CD4-positive, alpha-beta T cell treated with Interleukin-4 for 4 hours (primary cell): ENCODE data around the gene MICOS13.
"Not testable (repeated sequence)": the region's sequence is repeated elsewhere in the genome, so short reads cannot be mapped to it uniquely, and the experiment has no call there.

Source experiments
- DNase-seq: peaks from one replicate; pipeline ENCODE4 v3.0.0-alpha.2; 2020

MICOS13 gene, protein sequence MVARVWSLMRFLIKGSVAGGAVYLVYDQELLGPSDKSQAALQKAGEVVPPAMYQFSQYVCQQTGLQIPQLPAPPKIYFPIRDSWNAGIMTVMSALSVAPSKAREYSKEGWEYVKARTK

DNA sequence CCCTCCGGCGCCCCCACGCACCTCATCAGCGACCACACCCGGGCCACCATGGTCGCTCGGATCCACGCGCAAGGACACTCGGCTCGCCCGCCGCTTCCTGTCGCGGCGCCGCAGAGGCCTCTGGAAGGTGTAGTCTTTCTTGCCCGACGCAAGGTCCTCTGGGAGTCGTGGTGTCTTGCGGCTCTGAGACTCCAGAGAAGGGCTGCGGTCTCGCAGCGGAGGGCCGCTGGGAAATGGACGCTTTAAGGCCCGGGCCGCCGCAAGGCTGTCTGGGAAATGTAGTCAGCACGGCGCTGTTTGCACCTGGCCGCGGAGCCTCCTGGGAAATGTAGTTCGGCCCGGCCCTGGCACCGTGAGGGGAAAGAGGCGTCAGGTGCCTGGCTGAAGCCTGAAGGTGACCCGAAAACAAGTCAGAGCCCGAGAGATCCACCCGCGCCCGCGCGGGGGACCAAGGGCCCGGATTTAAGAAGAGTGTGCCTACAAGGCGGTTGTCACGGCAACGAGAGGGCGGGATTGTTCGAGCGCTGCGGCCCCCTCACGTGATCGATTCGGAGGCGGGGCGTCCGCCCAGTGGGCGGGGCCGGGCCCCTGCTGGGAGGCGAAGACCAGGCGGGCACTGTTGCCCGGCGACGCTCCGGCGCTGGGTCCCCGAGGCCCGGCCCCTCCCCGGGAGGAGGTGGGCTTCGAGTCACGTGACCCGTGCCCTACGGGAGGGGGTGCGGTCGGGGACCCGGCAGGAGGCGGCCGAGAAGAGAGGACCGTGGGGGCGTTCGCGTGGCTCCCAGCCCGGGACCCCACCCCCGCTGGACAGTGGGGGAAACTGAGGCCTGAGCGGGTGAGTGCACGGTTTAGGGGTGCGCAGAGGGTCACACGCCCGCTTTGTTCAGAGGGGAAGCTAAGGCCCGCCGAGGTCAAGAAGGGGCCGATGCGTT lies at the start of gene MICOS13, which contains the start of gene HSD11B1L:
Gene MICOS13 (minus strand): TSS at position 80 of the 932 bp plus-strand sequence. CDS start 30 bp downstream, at position 50.
Gene HSD11B1L (plus strand): TSS at position 591 of the 932 bp plus-strand sequence. CDS start 3,806 bp downstream, outside the sequence.
- peak; percentile 99 for DNase-seq

DNA sequence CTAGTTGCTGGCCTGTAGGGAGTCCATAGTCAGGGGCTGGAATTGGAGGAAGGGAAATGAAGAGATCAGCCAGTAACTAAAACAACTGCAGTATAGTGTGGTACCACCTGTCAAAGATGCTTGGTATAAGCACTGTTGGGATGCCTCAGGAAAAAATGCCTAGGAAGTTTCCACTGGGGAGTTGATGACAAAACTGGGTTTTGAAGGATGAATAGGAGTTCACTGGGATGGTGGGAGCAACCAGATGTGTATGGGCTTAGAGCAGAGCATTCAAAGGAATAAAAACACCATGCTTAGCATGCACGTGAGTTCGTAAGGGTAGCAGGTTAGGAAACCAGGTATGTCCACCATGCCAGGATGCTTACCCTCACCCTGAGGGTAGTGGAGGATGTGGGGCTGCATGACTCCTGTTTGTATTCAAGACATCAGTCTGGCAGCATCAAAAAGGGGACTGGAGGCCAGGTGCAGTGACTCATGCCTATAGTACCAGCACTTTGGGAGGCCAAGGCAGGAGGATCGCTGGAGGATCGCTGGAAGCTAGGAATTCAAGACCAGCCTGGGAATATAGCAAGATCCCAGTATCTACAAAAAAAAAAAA lies 47.2 kb upstream of the MICOS13 start:
- no peak for DNase-seq

DNA sequence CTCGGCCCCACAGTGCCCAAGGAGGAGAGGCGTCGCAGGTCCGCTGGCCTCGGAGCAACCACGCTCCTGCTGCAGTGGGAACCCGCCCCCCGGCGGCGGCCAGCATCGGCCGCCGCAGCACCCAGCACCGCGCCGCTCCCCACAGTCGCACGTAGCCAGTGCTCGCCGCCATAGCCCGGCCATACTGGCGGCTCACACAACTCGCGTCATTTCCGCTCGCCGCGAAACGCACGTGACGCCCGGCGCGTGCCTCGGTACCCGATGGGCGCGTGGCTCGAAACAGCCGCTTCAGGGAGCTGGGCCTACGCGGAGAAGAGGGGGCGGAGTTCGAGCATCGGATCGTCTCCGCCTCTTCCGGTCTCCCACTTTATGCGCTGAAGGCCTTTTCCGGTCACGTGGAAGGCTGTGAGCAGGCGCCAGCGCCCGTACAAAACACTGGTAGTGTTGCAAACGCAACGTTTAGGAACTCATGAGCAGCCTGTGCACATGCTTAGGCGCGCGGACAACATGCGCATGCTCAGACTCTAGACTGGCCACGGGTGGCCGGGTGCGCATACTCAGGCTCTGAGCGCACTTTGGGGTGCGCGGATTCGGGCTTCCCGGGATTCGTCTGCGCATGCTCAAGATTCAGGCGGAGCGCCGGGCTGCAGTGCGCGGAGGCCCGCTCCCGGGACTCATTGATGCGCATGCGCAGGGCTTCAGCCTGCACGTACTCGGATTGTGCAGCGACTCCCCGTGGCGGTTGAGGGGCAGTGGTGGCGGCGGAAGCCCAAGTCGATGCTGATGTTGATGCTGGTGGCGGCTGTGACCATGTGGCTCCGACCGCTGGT lies 39.9 kb upstream of the MICOS13 start, which contains the start of the genes CATSPERD and LONP1:
Gene CATSPERD (plus strand): TSS at position 677 of the 830 bp plus-strand sequence. CDS start 101 bp downstream, at position 778.
Gene LONP1 (minus strand): TSS at position 186 of the 830 bp plus-strand sequence. CDS start 14 bp downstream, at position 172.
- peak; percentile 98 for DNase-seq

DNA sequence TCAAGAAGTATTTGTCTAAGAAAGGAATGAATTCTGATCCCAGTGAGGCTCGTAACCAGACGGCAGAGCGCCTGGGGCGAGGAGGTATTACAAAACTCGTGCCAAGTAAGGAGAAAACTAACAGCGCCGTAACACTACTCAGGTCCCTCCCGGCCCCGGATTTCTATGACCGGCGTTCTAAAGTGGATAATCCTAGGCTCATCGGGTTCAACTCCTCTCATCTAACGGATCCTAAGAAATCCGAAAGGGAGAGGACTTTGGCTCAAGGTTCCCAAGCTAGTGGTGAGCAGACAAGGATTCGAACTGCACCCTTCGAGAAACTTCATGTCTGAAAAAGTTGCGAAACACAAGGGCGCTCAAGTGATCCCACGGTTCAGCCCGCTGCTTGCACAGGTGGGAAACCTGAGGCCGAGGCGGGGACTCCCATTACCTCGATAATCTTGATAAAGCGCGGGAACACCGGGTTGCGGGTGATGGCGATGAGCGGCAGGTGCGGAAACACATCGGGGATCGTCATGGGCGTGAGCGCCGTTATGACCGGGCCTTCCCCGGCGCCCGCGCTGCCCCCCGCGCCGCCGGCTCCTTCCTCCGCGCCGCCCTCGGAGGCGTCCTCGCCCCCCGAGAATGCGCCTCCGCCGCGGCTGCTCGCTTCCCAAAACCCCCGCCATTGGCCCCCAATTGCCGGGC lies 39.1 kb upstream of the MICOS13 start:
- no peak for DNase-seq

DNA sequence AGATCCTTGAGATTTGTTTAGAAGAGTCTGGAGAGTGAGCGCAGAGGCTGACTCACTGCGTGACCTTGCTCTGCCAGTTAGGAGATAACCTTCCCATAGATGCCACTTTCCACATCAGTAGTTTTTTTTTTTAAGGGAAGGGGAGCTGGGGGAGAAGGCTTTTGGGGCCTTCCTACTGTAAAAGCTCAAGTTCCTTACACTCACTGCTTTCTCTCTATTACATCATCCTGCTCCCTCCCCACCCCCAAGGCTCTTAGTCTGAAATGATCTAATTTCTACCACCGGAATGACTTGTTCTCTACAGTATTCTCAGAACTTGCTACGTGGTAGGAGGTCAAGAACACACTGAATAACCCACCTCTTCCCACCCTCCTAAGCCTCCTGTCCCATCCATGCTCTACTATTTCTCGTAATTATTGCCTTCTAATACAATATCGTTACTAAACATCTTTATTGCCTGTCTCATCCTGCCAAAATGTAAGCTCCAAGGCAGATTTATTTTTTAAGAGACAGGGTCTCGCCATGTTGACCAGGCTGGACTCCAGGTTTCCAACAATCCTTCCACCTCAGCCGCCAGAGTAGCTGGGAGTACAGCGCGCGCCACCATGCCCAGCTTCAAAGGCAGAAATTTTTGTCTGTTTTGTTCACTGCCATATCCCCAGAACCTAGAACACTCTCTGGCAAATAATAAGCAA lies 38.4 kb upstream of the MICOS13 start:
- DNase-seq: no peak

DNA sequence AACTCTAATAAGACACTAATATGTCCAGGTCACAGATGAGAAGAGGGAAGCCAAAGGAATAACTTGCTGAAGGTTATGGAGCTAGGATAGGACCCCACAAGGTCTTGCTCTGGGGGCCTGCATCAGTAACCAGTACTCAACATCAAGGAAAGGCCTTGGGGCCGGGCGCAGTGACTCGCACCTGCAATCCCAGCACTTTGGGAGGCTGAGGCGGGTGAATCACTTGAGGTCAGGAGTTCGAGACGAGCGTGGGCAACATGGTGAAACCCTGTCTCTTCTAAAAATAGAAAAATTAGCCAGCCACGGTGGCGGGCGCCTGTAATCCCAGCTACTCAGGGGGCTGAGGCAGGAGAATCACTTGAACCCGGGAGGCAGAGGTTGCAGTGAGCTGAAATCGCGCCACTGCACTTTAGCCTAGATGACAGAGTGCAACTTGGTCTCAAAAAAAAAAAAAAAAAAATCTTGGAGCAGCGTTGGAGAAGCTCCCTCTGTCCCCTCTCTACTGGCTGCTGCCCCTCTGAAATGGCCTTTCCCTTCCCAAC lies 37.8 kb upstream of the MICOS13 start:
- DNase-seq: no peak

DNA sequence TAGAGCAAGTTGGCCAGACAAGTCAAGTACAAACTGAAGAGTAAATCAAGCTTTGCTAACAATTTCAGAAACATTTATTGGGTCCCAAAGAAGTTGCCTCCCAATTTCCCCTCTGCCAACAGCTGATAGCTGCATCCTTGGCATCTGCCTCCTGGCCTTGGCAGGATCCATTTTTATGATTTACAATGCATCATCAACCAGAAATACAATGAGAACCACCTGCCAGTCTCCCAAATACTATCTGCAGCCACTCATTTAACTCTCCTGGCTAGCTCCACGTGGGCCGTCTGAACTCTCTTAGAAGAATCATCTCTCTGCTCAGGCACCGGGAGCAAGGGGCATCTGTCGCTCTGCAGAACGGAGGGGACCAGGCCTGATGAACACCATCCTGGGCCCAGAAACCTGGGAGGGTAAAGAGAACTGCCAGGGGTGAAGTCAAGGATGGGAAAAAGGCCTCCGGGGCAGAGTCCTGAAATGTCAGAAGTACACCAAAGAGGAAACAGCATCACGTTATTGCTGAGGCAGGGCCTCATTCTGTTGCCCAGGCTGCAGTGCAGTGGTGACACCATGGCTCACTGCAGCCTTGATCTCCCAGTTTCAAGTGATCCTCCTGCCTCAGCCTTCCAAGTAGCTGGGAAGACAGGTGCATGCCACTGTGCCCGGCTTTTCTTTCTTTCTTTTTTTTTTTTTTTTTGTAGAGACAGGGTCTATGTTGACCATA lies 37.1 kb upstream of the MICOS13 start:
- no peak for DNase-seq

DNA sequence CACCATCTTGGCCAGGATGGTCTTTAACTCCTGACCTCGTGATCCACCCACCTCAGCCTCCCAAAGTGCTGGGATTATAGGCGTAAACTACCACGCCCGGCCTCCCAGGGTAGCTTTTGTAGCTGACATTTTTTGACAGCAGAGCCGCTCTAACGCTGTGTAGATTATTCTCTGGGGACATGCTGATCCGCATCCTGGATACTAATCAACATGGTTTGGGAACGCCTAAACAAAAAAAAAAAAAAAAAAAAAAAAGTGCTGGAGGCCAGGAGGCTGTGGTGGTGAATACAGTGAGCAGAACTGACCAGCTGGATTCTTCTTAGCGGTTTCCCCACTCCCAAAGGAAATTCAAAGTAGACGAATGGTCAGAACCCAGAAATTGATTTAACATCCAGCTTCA lies 34.5 kb upstream of the MICOS13 start:
- no peak for DNase-seq

DNA sequence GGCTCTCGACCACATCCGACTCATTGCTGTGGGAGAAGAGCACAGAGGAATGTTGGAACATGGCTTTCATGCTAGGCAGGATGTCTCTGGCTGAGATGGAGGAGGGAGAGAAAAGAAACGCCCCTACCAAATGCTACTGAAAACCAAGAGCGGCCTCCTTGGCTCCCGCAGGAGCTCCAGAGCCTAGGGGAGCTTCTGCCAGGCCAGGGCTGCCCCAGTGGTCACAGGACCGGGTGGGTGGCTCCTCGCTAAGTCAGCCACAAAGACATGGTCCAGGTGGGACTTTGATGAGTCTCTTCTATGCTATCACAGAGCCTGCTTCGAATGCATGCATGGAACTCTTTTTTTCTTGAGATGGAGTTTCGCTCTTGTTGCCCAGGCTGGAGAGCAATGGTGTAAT lies 32.9 kb upstream of the MICOS13 start:
- DNase-seq: no peak

DNA sequence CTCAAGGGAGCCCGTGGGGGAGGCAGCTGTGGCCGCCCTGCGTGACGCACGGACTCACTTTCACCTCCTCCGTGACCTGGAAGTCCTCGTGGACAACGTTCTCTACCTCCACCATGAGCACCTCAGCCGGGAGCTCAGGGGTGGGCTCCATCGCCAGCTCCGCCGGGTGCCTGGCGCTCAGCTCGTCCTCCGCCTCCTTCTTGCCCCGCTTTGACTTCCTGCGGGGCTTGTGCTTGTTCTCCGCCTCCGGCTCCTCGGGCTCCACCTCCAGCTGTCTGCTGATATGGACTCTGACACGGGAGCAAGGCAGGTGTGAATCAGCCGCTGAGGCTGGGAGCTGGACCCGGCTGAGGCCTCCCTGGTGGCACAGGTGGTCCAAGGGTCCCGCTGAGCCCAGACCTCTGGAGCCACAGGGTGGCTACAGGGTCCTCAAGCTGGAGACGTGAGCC lies 31.4 kb upstream of the MICOS13 start:
- DNase-seq: no peak

DNA sequence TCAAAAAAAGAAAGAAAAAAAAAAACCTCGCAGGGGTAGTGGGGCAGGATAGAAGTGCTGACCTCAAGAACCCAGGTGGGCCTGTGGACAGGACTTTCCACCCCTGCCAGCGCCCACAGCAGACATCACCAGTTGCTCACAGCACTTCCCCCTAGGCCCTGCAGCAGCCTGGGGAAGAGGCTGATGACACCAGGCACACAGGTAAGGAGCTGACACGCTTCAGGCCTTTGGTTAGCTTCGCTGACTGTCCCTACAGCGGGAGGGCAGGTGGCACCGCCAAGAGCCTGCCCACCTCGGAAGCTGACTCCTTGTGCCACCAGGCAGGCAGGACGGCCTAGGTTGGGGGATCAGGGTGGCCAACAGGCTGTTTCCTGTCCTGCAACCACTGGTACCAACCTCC lies 30.7 kb upstream of the MICOS13 start:
- DNase-seq: no peak

DNA sequence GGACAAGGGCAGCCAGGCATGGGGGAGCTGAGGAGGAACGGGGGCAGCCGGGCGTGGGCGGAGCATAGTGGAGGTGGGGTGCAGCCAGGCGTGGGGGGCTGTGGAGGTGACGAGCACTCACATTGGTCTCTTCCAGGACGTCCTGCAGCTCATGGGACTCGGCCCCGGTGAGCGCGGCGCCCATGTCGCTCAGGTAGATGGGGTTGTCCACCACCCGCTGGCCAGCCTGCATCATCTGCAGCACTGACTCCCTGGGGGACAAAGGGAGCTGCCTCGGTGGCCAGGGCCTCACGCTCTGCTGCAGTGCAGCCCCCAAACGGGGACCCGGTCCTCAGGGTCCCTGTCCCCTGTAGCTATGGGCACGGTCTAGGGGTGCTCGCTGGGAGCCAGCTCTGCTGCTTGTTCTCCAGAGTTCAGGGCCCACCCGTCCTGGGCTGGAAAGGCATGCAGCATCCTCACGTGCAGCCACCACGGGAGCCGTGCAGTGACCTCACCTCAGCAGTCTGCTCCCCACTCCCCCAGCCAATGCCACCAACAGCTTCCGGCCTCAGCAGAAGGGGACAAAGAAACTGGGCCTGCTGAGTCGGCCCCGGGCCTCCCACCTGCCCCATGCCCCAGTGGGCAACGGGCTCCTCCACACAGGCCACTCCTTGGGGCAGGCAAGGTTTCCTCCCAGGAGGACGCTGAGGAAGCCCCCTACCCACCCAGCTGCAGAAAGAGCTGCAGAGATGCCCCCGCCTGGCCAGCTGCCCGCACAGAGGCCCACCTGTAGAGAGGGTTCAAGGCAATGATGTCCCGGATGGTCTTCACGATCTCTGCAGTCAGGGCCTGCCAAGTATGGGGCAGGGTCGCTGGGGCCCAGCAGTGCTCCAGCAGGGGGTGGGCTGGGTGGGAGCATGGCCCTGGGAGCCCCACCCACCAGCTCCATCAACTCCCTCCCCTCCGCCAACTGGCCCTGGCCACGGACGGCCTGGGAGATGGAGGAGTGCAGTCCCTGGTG lies 27.6 kb upstream of the MICOS13 start:
- DNase-seq: no peak

DNA sequence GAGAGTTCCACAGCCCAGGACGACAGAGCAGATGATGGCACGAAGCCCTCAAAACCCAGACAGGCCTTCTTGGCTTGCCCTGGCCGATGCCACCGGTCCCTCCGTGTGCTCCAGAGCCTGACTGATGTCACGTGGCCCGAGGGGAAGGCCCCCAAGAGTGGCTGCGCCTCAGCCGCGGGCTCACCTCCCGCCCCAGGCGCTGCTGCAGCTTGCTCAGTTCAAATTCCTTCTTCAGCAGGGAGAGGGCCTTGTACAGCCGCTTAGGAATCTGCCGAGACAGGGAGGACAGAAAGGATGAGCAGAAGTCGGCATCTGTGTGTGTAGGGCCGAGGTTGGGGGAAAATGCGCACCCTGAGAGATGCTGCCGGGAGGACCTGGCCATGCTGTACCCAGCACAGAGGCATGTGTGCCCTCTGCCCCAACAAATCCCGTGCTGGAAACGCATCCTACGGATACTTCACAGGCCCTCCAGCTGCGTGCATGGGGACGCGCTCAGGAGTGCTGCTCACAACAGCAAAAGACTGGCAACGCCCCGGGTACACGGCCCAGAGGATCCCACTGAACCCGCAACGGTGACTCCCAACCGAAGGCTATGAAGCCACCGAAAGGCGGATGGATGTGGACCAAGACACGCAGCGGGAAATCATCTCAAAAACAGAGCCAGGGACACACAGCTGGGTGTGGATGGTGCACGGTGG lies 26.7 kb upstream of the MICOS13 start:
- DNase-seq: no peak

DNA sequence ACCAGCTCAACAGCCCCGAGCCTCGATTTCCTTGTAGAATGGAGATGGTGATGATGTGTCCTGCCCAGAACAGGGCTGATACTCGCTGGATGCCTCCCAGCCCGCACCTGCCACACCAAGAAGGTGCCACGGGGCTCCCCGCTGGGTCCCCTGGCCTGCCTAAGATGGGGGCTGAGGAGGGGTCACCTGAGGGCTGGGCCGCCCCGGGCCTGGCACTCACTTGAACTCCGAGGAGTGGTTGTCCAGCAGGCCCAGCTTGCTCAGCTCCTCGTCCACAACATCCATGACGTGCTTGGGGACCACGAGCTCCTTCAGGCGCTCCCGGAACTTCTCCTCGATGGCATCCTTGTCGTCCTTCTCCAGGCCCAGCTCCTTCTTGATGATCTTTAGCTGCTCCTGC lies 25.2 kb upstream of the MICOS13 start:
- DNase-seq: no peak

DNA sequence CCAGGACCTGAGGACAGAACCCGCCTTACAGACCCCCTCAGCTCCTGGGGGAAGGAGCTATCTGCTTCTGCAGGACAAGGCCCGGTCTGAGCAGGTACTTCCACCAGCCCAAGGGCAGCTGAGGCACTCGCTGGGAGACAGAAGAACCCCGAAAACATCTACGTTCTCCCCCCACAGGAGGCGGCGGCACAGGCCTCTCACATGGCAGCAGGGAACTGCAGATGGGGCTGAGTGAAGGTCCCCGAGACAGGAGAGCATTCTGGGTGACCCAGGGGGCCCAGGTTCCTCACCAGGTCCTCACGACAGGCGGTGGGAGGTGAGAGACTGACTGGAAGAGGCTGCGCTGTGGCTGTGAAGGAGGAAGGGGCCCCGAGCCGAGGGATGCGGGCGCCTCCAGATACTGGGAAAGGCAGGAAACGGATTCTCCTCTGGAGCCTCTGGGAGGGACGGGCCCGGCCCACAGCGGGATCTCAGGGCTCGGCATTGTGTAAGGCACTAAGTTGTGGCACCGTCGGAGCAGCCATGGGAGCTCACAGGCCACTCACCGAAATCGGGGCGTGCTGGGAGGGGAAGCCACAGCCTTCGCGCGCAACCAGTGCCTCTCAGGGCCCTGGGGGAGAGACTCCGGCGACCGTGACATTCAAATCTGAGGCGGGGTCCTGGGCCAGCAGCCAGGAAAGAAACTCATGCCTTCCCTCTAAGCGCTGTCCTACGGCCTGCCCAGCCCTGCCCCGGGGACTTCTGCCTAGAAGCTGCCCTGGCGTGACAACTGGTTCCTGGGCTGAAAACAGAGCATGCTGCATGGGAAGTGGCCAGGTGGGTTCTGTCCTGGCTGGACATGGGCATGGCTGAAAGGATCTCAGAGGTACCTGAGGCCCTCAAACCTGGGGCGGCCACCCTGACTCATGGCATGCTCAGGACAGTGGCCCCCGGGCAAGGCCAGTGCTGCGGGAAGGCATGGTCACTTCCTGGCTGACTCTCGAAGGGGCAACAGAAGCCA lies 23.8 kb upstream of the MICOS13 start:
- no peak for DNase-seq

DNA sequence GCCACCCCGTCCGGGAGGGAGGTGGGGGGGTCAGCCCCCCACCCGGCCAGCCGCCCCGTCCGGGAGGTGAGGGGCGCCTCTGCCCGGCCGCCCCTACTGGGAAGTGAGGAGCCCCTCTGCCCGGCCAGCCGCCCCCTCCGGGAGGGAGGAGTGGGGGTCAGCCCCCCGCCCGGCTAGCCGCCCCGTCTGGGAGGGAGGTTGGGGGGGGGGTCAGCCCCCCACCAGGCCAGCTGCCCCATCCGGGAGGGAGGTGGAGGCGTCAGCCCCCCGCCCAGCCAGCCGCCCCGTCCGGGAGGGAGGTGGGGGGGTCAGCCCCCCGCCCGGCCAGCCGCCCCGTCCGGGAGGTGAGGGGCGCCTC lies 21.7 kb upstream of the MICOS13 start:
- not testable (repeated sequence) for DNase-seq

DNA sequence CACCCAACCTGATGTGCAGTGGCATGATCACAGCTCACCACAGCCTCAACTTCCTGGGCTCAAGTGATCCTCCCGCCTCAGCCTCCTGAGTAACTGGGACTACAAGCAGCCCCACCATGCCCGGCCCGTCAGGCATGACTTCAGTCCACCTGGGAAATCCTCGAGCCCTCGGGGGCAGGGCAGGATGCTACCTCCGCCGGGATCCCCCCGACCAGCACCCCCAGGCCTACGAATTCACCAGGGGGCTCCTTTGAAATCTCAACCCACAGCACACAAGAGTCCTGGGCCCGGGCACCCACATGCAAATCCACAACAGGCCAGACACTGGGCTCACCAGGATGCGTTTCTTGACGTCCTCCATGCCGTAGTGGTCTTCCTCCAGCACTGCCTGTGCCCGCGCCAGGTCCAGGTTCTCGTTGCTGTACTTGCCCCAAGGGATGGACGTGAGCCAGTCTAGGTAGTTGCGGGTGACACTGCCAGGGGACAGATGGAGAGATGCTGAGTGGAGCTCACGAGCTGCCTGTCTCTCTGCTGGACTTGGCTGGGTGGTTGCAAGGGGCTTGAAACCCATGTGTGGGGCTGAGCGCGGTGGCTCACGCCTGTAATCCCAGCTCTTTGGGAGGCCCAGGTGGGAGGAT lies 20.3 kb upstream of the MICOS13 start:
- no peak for DNase-seq
